AG04449 (cell line): ENCODE results near the gene FGF9.

ENCODE experiments used
- CTCF ChIA-PET: fragments of 350-600 bp; formaldehyde crosslinking; extraction: SDS; loops from one replicate; lab custom pipeline; 2021; ENCODE audit warnings: antibody characterized with exemption; lab: Yijun Ruan, JAX
- POLR2A ChIA-PET: fragments of 400-600, 350-600 bp; formaldehyde crosslinking; extraction: SDS; loops from one replicate; lab custom pipeline; 2020; ENCODE audit warnings: antibody characterized with exemption, inconsistent platforms; lab: Yijun Ruan, JAX
- DNase-seq: peaks from one replicate; pipeline ENCODE4 v3.0.0-alpha.2; 2010; ENCODE audit warnings: low read depth, low spot score
- H3K4me3 ChIP-seq: 2 replicates; pipeline ENCODE4 v1.5.1; 2011; ENCODE audit warnings: low read depth, mild to moderate bottlenecking, control low read depth, low read length
- TF ChIP-seq, protein P1 (sequence below): IDR thresholded peaks from one replicate; pipeline ENCODE4 v1.5.1; 2011; ENCODE audit warnings: mild to moderate bottlenecking, moderate library complexity, low read length, control low read depth, inconsistent platforms; ENCODE audit not compliant: insufficient read depth; ENCODE audit errors: missing control alignments

Gene FGF9

GRCh38 chr13:21685485-21686064 lies 14.7 kb downstream of the FGF9 start:
- ChIA-PET CTCF (interaction anchor here (1.4 kb wide), 1 partner anchor 48 kb away, joined by 4 read pairs; no protein-coding TSS in a partner anchor), POLR2A (no interaction called here)
- TF ChIP-seq, protein P1, sequence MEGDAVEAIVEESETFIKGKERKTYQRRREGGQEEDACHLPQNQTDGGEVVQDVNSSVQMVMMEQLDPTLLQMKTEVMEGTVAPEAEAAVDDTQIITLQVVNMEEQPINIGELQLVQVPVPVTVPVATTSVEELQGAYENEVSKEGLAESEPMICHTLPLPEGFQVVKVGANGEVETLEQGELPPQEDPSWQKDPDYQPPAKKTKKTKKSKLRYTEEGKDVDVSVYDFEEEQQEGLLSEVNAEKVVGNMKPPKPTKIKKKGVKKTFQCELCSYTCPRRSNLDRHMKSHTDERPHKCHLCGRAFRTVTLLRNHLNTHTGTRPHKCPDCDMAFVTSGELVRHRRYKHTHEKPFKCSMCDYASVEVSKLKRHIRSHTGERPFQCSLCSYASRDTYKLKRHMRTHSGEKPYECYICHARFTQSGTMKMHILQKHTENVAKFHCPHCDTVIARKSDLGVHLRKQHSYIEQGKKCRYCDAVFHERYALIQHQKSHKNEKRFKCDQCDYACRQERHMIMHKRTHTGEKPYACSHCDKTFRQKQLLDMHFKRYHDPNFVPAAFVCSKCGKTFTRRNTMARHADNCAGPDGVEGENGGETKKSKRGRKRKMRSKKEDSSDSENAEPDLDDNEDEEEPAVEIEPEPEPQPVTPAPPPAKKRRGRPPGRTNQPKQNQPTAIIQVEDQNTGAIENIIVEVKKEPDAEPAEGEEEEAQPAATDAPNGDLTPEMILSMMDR = no peak
- no peak for DNase-seq
- no peak overlapping the region for H3K4me3 ChIP-seq

GRCh38 chr13:21686751-21687391 lies 16.0 kb downstream of the FGF9 start:
- POLR2A ChIA-PET = no interaction called here
- no peak overlapping the region for H3K4me3 ChIP-seq
- no peak for DNase-seq
- TF ChIP-seq, protein P1 = no peak
- CTCF ChIA-PET = no interaction called here

- ChIA-PET CTCF (no interaction called here), POLR2A (no interaction called here)
- H3K4me3 ChIP-seq = no peak overlapping the region
- TF ChIP-seq, protein P1 = no peak
- DNase-seq = no peak
These were observed 17.2 kb downstream of the FGF9 start for GRCh38 chr13:21688056-21688455.

GRCh38 chr13:21689097-21689496 lies 18.2 kb downstream of the FGF9 start:
- TF ChIP-seq, protein P1 = no peak
- CTCF ChIA-PET = no interaction called here
- POLR2A ChIA-PET = no interaction called here
- no peak overlapping the region for H3K4me3 ChIP-seq
- DNase-seq = no peak

- DNase-seq = no peak
- H3K4me3 ChIP-seq = no peak overlapping the region
- ChIA-PET POLR2A (no interaction called here), CTCF (no interaction called here)
- TF ChIP-seq, protein P1 = no peak
These were observed 20.1 kb downstream of the FGF9 start for GRCh38 chr13:21690955-21691354.

- TF ChIP-seq, protein P1 = no peak
- H3K4me3 ChIP-seq = no peak overlapping the region
- DNase-seq = no peak
- CTCF ChIA-PET = no interaction called here
- POLR2A ChIA-PET = no interaction called here
These were observed 20.6 kb downstream of the FGF9 start for GRCh38 chr13:21691500-21691899.
